Activated CD8-positive, alpha-beta memory T cell treated with anti-CD3 and anti-CD28 coated beads for 36 hours (primary cell): Measurements from ENCODE around the gene IQCK. TPM values are rescaled to one million over a fixed set of nuclear protein-coding genes. Genes with fewer than 3 reads are reported as not detected.

Experiments
- CTCF ChIA-PET: fragments of 350-600 bp; sonication (Branson Sonifier 250); formaldehyde crosslinking; loops from one replicate; lab custom pipeline; 2021; ENCODE audit warnings: antibody characterized with exemption; lab: Charles Lee
- POLR2A ChIA-PET: fragments of 350-600 bp; sonication (Branson Sonifier 250); formaldehyde crosslinking; loops from one replicate; lab custom pipeline; 2021; ENCODE audit warnings: antibody characterized with exemption; lab: Charles Lee
- total RNA-seq, 2 experiments: library from RNA; stranded (reverse); gene quantifications; one replicate each; pipeline ENCODE4 v1.2.3, GENCODE V29; 2021

Gene IQCK
- total RNA-seq, 2 experiments from 2014 or later, result 3.9 to 5.0 TPM

DNA sequence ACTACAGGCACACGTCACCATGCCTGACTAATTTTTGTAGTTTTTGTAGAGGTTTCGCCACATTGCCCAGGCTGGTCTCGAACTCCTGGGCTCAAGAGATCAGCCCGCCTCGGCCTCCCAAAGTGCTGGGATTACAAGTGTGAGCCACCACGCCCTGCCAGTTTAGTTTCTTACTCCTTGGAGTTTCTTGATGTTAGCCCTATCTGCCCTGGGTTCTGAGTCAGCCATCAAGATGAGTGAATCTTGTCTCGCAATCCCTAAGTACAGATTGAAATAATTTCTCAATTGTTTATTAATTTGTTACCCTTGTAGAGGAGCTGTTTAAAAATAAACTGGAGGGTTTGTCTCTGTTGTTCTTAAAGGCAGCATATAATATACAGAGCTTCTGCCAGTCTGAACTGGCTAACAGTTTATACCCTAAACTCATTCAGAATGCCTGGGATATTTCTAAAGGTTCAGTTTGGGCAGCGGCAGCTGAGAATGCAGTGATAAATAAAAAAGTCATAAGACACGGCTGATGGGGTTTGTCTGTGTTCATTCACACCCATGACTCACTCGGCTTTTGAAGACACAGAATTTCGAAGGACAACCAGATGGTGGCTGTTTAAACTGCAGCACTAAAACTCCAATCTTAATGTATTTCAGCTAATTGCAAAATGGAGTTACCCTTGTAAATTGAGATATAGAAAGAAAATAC, 127.0 kb downstream of the IQCK start:
- CTCF ChIA-PET, result no interaction called here

DNA sequence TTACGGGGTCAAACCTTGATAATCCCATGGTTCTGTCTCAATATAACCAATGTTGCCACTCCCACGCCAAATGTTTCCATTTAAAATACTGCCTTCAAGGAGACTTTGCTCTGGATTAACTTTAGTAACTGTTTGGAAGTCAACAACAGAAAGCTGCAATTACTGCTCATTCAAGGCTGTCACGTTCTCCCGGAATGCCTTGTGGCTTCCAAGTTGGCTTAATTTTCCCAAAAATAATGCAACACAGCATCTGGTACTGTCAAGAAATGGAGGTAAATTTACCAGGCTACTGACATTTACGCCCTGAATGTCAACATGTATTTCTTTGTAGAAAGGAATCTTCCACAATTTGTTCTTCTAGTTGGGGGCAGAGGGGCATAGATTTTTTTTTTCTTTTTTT, 128.4 kb downstream of the IQCK start:
- CTCF ChIA-PET, result no interaction called here
- POLR2A ChIA-PET, result no interaction called here

More for the DNA sequence above, 127.0 kb downstream of the IQCK start:
- POLR2A ChIA-PET, result no interaction called here

DNA sequence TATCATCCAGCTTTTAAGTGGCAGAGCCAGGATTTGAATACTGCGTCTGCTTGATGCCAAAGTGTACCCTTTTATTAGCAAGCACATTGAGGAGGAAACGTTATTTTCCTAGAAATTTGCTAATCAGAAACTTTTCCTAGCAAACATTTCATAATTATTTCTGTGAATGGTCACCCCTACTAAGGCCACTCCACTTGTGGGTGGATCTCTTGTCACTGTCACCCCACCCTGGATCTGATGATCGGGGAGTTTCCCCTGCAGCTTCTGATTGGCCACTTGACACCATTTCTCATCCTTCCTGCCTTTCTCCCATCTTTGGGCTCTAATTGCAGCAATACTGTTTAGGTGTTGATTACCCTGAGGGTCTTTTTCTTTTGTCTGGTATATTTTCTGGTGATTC, 130.7 kb downstream of the IQCK start:
- CTCF ChIA-PET, result no interaction called here
- POLR2A ChIA-PET, result no interaction called here

DNA sequence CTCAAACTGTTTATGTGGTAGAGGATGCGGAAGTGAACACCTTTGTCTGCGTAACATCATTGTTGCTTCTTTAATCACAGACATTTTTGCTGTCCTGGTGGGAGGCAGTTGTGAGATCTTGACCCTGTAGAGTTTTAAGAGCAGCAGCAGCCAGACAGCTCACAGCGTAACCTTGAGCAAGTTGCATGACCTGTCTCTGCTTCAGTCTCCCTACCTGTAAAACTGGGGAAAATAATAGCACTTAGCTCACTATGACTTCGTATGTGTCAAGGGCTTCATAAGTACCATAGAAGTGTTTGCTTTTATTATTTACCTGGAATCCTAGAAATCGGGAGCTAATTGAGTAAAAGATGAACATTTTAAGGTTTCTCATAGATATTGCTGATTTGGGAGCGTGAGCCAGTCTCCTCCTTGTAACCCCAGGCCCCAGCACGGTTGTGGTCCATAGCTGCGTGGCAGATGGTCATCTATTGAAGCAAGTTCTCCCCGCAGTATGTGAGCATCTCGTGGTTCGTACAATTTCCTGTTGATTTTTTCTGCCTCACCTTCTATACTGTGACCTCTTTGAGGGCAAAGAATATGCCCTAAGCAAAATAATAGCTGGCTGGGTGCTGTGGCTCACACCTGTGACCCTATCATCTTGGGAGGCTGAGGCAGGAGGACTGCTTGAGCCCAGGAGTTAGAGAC, 132.2 kb downstream of the IQCK start:
- POLR2A ChIA-PET, result no interaction called here

DNA sequence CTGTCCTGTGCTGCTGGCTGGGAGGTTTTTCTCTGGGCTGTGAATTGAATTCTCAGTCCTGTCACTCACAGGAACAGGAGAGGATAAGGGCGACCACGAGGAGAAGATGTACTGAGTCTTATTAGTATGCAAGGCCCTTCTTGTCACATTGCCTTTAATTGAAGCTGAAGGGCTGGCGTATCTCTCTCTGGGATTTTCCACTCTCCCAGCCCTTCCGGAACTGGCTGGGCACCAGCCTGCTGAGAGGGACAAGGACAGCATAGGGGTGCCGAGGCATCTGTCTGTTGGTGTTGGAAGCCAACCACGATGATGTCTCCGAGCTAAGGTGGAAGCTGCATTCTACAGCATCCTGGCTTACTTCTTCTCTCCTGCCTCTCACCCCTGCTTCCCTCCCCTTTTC, 133.4 kb downstream of the IQCK start:
- ChIA-PET CTCF (no interaction called here), POLR2A (no interaction called here)

More for the DNA sequence above, 132.2 kb downstream of the IQCK start:
- CTCF ChIA-PET, result no interaction called here

DNA sequence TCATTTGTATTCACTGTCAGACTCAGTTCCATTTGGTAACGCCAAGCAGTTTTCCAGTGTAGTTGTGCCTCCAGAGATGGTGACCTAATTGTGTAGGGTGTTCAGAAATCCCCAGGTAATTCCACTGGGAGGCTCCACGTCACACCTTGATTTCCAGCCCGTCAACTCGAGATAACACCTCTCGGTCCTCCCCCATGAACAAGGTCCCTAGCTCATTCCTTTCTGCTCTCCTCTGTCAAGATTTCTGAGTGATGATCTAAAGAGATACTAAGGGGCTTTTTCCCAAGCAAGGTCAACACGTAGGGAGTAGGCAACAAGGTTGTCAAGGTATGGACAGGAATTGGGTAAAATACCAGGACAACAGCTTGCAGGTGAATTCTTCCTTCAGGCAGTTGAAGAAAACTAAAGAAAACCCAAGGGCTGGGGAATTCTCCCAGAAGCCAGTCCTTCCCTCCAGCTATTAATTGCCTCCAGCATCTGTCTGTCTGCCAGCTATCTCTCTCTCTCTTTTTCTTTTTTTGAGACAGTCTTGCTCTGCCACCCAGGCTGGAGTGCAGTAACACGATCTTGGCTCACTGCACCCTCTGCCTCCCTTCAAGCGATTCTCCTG, 135.2 kb downstream of the IQCK start:
- ChIA-PET CTCF (no interaction called here), POLR2A (interaction anchor here (0.7 kb wide), 1 partner anchor 164 kb away, joined by 7 read pairs; no protein-coding TSS in a partner anchor)

DNA sequence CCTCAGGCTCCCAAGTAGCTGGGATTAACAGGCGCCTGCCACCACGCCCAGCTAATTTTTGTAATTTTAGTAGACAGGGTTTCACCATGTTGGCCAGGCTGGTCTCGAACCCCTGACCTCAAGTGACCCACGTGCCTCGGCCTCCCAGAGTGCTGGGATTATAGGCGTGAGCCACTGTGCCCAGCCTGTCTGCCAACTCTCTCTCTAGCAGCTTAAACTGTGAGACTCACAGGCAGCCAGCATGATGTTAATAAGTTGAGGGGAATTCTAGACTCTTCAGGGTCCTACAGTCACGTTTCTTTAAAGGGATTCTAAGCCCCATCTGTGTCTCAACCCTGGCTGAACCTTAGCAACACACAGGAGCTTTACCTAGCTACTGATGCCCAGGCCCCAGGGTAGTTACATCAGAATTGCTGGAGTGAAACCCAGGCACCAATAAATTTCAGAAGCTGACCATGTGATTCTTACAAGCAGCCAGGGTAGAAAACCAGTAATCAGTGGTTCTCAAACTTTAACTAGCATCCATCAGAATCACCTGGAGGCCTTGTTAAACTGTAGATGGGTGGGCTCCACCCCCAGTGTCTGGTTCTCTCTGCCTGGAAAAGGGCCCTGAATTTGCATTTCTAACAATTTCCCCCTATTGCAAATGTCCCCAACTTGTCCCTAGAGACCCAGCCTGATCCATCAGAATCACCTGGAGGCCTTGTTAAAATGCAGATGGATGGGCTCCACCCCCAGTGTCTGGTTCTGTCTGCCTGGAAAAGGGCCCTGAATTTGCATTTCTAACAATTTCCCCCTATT, 135.9 kb downstream of the IQCK start:
- POLR2A ChIA-PET, result no interaction called here
- CTCF ChIA-PET, result no interaction called here

DNA sequence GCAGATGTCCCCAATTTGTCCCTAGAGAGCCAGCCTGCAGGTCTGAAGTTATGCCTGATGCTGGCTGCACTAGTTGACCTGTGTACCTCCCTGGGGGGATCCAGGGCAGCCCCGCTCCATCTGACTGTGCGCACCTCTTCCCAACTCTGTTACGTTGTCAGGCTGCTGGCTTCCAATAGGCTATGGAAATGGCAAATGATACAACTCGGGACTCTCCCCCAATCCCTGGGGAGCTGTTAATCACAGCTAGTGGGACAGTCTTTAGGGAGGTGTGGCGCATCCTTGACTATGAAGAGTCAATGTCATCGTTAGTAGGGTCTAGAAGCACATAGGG, 136.4 kb downstream of the IQCK start:
- POLR2A ChIA-PET, result no interaction called here
- CTCF ChIA-PET, result no interaction called here

DNA sequence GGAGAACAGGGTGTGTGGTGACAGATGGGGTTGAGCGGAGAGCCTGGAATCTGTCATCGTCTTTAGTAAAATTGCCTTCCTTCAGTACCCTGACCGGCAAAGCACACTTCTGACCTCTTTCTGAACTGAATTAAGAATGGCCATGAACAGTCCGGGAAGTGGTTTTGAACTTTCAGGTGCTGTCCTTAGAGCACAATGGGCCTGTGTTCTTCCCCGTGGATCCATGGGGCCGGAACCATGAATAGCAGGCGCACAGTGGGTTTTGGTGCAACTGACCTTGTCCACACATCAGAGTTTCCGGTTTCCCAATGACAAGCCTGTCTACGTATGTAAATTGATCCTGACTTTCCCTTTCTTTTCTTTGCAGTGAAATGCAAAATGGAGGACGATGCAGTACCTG, 138.0 kb downstream of the IQCK start:
- ChIA-PET CTCF (no interaction called here), POLR2A (no interaction called here)

DNA sequence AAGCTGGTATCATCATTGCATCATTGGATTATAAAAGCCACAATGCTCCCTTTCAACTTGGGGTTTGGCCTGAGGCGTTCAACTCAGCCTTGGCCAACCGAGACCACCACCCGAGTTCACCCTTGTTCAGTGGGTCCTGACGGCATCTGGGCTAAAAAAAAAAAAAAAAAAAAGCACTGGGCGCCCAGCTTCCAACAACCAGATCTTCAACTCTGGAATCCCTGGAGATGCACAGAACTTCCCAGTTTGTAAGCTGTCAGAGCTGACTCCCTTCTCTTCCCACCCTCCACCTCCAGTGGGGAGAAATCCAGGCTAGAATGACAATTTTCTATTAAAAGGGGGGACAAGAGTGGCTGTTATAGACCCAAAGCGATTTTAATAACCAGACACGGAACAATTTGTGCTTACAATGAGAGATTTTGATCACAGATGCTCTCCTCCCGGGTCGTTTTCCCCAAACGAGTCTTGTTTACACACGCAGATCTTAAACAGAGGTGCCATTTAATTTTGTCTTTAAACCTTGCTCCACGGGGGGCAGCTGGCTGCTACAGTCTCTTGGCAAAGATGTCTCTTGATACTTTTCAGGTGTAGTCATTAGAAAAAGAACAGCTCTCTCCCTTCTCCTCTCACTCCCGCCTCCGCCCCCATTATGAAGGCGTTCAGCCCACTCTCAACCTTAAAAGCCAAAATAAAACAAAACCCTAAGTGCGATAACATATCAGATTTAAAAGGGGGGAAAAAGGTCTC, 139.7 kb downstream of the IQCK start:
- ChIA-PET CTCF (no interaction called here), POLR2A (no interaction called here)

DNA sequence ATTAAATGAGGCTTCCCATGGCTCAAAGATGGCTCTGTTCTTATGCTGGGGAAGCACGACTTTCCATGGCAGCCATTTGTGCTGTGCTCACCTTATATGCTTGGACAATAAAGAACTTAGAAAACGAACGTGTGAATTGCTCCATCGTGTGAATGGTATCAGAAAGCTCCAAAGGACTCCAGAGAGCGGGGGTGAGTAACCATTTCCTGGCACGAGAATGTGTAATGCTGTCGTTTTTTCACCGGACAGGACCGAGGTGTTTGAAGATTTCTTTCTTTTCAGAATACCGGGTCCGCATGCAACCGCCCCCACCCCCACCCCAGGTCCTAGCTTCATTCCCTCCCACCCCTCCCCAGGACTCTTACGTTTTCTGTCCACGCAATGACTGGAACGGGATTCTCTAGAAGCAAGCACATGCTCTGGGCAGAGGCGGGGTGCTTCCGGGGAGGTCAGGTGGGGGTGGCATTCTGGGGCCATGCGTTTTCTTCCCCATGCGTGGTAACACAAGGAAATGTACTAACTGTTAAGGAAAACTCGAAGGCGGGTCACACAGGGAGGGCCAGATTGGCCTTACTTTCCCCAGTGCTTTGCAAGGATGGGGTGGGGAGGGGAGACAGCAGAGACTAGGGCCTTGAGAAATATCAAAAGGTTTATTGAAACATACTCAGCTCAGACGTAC, 140.4 kb downstream of the IQCK start:
- POLR2A ChIA-PET, result no interaction called here

DNA sequence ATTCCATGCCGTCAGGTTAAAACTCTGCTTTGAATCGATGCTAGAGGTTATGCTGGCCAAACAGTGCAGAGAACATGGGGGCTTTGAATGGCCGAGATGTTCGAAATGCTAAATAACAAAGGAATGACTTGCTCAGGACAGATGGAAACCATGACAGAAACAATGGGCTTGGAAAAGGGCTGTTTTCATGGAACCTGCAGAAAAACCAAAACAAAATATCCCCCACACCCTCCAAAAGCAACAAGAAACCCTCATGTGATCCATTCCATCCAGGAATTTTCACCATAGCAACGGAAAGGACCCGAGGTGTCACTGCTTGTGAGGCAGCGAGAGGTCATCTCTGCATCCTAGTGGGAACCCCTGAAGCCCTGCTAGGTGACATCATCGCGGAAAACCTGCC, 141.1 kb downstream of the IQCK start:
- ChIA-PET CTCF (no interaction called here), POLR2A (no interaction called here)

More for the DNA sequence above, 140.4 kb downstream of the IQCK start:
- CTCF ChIA-PET, result no interaction called here

DNA sequence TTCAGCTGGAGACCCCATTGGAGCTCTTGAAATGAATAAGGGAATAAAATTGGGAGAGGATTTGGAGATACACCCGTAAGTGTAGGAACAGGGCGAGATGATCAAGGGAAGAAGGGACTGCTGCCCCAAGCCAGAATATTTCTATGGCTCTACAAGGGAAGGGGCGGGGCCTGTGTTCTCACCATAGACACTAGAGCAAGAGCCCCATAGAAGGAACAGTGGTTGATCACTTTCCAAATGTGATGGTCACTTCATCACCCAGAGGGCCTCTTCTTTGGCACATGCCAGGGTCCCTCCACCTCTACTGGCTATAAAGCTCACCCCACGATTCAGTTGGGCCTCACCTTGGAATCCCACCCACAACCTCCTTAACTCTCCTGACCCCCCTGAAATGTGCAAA, 141.5 kb downstream of the IQCK start:
- ChIA-PET CTCF (no interaction called here), POLR2A (no interaction called here)

DNA sequence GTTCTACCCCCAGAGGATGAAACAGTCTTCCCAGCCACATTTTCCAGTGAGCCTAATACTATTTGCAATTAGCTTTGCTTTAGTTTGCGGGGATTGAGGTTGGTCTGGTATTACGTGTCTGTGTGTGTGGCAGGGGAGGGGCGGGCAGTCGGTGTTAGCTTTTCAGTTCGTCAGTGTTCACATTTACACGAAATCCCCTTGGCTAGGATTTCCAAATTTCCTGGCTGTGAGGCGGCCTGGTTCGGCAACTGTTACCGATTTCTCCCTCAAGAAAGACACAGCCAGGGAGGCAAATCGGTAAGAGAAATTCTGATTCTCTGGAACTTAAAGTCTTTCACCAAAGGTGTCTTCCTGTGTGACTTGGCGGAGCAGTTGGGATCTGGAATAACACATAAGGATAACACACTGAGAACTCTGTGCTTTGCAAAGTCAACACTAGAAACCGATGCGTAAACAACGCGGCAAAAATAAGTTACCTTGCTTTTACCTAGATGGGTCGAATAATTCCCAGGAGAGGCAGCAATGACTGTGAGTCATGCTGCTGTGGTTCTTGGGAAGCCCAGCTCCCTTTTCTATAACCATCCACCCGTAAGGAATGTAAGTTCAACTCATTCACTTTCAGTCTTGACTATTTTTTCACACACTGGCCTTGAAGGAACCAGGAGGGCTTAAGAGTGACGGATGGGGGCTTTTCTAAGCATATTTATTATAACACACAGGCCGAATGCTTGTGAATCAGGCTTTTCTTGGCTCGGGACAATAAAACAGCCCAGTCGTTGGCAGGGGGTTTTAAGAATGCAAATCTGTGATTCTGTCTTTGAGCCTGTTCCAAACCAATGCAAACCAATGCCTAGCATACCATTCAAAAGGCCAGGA, 142.3 kb downstream of the IQCK start:
- ChIA-PET POLR2A (no interaction called here), CTCF (no interaction called here)

DNA sequence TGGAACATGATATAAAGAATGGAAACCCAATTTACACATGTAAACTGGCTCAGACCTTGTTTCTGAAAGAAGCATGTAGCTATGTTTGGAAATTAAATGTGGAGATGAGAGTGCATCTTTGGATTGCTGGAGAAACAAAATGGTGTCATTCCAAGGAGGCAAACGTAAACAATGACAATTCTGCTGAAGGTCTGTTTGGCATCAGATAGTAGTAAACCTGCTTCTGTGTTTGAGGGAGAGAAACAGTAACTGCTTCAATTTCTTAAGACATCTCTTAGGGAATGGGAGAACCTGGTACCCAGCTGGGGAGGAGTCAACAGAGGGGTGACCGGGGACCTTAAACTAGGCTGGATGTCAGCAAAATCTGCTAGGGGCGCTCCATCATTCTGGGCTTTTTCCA, 143.1 kb downstream of the IQCK start:
- POLR2A ChIA-PET, result no interaction called here
- CTCF ChIA-PET, result no interaction called here

DNA sequence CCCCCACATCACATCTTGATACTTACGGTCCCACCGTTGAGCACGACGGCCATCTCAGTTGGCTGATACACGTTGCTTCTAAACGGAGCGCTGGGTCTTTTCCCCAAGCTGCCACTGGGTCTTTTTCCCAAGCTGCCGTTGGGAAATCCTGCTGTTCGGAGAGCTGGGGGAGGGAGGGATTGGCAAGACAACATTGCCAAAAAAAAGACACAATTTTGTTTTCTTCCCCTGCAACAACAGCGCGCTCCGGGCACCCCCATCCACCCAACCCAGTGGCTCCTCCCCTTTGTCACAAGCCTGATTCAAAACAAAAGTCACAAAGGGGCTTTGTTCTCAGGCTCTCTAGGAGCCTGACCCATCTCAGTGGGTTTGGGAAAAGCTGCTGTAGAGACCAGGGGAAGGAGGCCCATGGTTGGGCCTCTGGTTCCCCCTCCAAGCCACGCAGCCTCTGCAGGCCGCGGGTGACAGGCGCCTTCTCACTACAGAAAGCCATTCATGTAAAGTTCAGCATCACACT, 143.8 kb downstream of the IQCK start:
- ChIA-PET CTCF (interaction anchor here (0.6 kb wide), 1 partner anchor 10 kb away, joined by 4 read pairs; no protein-coding TSS in a partner anchor), POLR2A (no interaction called here)

DNA sequence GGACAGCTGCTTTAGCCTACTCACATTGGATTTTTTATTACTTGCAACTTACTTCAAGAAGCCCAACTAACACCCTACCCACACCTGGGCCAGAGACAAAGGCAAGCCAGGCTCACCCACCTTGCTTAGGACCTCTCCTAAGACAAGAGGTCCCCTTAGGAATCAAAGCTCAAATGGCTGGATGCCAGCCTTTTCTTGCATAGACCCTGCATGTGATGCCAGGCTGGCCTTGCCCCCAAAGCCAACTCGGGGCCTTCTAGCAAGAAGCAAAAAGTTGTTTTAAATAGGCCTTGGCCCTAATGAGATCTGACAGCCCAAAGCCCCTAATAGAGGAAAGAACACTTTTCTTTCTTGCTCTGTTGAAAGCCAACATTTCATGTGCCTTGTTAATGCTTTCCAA, 145.9 kb downstream of the IQCK start:
- ChIA-PET POLR2A (no interaction called here), CTCF (interaction anchor here (0.7 kb wide), 2 partner anchors 239 to 808 kb away, joined by 3 read pairs; no protein-coding TSS in a partner anchor)

DNA sequence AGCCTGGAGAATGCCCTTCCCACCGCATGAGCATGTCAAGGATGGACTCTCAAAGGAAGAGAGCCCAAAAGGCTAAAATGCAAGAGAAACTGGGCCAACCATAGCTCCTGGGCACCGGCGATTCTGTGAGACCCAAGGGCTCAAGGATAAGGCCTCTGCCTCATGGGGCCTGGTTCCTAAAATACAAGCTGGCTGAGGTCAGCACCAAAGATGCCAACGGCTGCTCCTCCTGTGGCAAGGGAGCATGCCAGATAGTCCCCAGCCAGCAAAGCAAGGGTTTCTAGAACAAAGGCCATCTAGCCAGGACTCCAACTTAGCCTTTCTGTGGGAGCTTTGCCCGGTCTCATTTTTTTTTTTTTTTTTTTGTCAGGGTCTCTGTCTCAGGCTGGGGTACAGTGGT, 146.5 kb downstream of the IQCK start:
- POLR2A ChIA-PET, result no interaction called here
- CTCF ChIA-PET, result interaction anchor here (0.6 kb wide), 1 partner anchor 22 kb away, joined by 3 read pairs; no protein-coding TSS in a partner anchor
